Activated naive CD4-positive, alpha-beta T cell treated with anti-CD3 and anti-CD28 coated beads, Interleukin-2, amount 10 ng/mL, durations not matched to agents 7 days and 5 days (primary cell): Measurements from ENCODE around the gene PHYKPL.
"Not testable (repeated sequence)": the region's sequence is repeated elsewhere in the genome, so short reads cannot be mapped to it uniquely, and the experiment has no call there.

Experiments
- CTCF ChIA-PET: fragments of 350-600 bp; sonication (Branson Sonifier 250); formaldehyde crosslinking; loops from one replicate; lab custom pipeline; 2021; ENCODE audit warnings: antibody characterized with exemption; lab: Charles Lee
- DNase-seq: peaks from one replicate; pipeline ENCODE4 v3.0.0-alpha.2; 2020
- H3K27ac Mint-ChIP-seq: one replicate; pipeline ENCODE4 v1.8.0; 2021; ENCODE audit warnings: mild to moderate bottlenecking, moderate library complexity, mixed read lengths
- H3K27me3 Mint-ChIP-seq: one replicate; pipeline ENCODE4 v1.8.0; 2021; ENCODE audit warnings: mild to moderate bottlenecking, mixed read lengths
- H3K36me3 Mint-ChIP-seq: one replicate; pipeline ENCODE4 v1.8.0; 2021; ENCODE audit warnings: mixed read lengths
- H3K4me1 Mint-ChIP-seq: one replicate; pipeline ENCODE4 v1.8.0; 2021; ENCODE audit warnings: mixed read lengths
- H3K4me3 Mint-ChIP-seq: one replicate; pipeline ENCODE4 v1.8.0; 2021; ENCODE audit warnings: mild to moderate bottlenecking, moderate library complexity, mixed read lengths
- H3K9me3 Mint-ChIP-seq: one replicate; pipeline ENCODE4 v1.8.0; 2021; ENCODE audit warnings: mixed read lengths

The PHYKPL gene

DNA sequence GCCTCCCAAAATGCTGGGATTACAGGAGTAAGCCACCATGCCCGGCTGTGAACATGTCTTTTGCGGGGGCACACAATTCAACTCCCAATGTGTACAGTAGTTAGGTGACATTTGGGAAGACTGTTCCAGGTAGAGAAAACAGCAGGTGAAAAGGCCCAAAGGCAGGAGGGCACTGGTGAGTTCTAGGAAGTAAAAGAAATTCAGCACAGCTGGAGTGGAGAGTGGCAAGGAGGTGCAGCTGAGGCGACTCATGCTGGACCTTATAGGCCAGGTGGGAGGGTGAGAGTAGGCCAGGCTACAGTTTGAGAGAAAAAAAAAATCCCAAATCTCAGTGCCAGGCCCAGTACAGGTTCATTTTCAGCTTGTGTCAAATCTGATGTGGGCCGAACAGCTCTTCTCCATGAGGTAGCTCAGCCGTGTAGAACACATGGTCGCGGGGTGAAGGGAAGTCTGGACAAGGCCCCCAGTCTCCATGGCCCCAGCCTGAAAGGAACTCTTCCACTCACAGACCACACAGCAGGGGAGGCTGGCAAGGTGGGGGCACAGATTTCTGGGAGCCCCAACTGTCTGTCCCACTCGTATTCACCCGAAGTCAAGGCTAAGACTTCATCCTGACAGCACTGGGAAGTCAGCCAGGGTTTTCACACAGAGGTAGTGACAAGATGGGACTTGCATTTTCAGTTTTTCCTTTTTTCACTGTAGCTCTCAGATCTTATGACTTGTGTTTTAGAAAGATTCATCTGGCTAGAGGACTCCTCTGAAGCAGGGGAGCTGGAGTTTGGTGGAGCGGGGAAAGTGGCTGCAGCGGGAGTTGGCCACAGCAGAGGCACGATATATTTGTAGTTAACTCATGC lies 32.8 kb downstream of the PHYKPL start:
- CTCF ChIA-PET: no interaction called here
- Mint-ChIP-seq H3K4me3 (no peak overlapping the region), H3K4me1 (peaks cover 12% of the 10 kb centered on the region), H3K27me3 (peaks cover 28% of the 10 kb centered on the region), H3K27ac (no peak overlapping the region), H3K9me3 (no peaks in the 10 kb centered on the region), H3K36me3 (peaks cover 3% of the 10 kb centered on the region)
- DNase-seq: peak; percentile 7

DNA sequence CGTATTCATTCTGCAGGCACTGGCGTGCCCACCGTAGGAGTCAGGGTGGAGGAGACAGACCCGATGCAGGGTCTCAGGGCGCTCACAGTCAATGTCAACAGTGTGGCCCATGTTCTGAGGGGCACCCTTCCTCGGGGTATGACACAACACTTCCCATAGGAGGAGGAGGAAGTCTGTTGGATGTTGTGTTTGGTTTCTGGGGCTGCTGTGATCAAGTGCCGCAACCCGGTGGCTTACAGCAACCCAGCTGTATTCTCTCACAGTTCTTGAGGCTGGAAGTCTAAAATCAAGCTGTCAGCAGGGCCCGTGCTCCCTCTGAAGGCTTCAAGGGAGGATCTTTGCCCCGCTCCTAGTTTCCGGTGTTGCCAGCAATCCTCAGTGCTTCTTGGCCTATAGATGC lies 33.9 kb downstream of the PHYKPL start:
- DNase-seq: peak; percentile 10
- CTCF ChIA-PET: no interaction called here
- Mint-ChIP-seq H3K4me3 (no peak overlapping the region), H3K36me3 (no peaks in the 10 kb centered on the region), H3K9me3 (no peaks in the 10 kb centered on the region), H3K27ac (no peak overlapping the region), H3K27me3 (peaks cover 35% of the 10 kb centered on the region), H3K4me1 (peaks cover 19% of the 10 kb centered on the region)

DNA sequence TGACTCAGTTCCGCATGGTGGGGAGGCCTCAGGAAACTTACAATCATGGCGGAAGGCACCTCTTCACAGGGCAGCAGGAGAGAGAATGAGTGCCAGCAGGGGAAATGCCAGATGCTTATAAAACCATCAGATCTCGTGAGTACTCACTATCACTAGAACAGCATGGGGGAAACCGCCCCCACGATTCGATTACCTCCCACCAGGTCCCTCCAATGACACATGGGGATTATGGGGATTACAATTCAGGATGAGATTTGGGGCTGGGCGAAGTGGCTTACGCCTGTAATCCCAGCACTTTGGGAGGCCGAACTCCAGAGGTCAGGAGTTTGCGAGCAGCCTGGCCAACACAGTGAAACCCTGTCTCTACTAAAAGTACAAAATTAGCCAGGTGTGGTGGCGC lies 34.5 kb downstream of the PHYKPL start:
- Mint-ChIP-seq H3K4me1 (peaks cover 23% of the 10 kb centered on the region), H3K27me3 (peaks cover 41% of the 10 kb centered on the region)
- H3K36me3 Mint-ChIP-seq, H3K27ac Mint-ChIP-seq, CTCF ChIA-PET, H3K9me3 Mint-ChIP-seq, H3K4me3 Mint-ChIP-seq: not testable (repeated sequence)
- DNase-seq: peak; percentile 5

DNA sequence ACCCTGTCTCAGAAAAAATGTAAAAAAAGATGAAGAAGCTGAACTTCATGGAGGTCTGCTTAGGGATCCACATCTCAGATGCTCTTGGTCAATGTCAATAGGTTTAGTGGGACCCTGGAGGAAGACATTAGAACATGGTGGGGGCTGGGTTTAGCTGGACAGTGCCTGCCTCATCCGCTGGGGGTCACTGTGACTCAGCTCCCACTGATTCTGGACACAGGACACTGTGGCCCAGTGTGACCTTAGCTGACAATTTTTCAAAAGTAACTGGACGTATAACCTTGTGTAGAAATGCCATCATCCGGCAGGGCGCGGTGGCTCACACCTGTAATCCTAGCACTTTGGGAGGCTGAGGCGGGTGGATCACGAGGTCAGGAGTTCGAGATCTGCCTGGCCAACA lies 35.6 kb downstream of the PHYKPL start:
- CTCF ChIA-PET: no interaction called here
- H3K36me3 Mint-ChIP-seq: no peaks in the 10 kb centered on the region
- H3K27ac Mint-ChIP-seq: no peak overlapping the region

DNA sequence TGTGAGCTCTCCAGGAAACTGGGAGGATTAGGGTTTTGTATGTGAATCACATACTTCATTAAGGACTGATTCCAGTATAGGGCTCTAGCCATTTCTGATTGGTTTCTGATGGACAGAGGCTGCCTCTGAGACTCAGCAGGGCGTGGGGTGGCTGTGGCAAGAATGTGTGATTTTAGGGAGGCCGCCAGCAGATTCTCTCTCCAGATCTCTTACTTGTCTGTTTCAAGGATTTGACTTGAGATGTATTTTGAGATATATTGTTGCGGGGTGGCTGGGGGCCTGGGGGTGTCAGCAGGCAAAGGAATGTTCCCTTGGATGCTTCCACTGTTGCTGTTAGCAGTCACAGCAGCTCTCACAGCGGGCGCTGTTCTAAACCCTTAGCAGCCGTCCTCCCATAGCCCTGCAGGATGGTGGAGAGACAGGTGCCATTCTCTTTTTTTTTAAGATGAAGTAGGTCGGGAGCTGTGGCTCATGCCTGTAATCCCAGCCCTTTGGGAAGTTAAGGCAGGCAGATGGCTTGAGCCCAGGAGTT lies 36.3 kb downstream of the PHYKPL start:
- no peak overlapping the region for H3K27ac Mint-ChIP-seq
- H3K36me3 Mint-ChIP-seq: no peaks in the 10 kb centered on the region
- no peak overlapping the region for H3K4me3 Mint-ChIP-seq
- DNase-seq: peak; percentile 8
- peaks cover 55% of the 10 kb centered on the region for H3K27me3 Mint-ChIP-seq
- peaks cover 19% of the 10 kb centered on the region for H3K4me1 Mint-ChIP-seq
- CTCF ChIA-PET: no interaction called here
- no peaks in the 10 kb centered on the region for H3K9me3 Mint-ChIP-seq

More for the DNA sequence above, 35.6 kb downstream of the PHYKPL start:
- H3K4me3 Mint-ChIP-seq: no peak overlapping the region
- H3K4me1 Mint-ChIP-seq: peaks cover 21% of the 10 kb centered on the region
- DNase-seq: peak; percentile 8
- H3K9me3 Mint-ChIP-seq: no peaks in the 10 kb centered on the region
- peaks cover 52% of the 10 kb centered on the region for H3K27me3 Mint-ChIP-seq

DNA sequence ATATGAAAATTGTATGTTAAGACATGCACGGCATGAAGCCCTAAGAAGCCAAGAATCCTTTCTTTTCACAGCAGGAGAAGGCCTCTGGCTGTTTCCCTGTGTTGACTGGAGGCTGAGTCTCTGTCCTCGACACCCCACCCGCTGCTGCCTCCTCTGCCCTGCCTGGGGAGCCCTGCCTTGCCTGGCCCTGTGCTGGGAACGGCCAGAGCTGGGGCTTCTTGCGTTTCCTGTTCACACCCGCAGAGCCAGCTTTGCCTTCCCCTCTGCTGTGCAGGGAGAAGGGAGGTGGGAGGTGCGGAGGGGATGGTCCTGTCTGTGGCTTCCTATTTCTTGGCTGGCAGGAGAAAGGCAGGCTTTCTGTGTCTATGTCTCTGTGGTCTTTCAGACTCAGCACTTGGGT lies 38.6 kb downstream of the PHYKPL start:
- CTCF ChIA-PET: no interaction called here
- peaks cover 19% of the 10 kb centered on the region for H3K4me1 Mint-ChIP-seq
- no peaks in the 10 kb centered on the region for H3K36me3 Mint-ChIP-seq
- no peaks in the 10 kb centered on the region for H3K9me3 Mint-ChIP-seq
- no peak overlapping the region for H3K4me3 Mint-ChIP-seq
- no peak overlapping the region for H3K27ac Mint-ChIP-seq
- no peak for DNase-seq
- H3K27me3 Mint-ChIP-seq: peaks cover 76% of the 10 kb centered on the region

DNA sequence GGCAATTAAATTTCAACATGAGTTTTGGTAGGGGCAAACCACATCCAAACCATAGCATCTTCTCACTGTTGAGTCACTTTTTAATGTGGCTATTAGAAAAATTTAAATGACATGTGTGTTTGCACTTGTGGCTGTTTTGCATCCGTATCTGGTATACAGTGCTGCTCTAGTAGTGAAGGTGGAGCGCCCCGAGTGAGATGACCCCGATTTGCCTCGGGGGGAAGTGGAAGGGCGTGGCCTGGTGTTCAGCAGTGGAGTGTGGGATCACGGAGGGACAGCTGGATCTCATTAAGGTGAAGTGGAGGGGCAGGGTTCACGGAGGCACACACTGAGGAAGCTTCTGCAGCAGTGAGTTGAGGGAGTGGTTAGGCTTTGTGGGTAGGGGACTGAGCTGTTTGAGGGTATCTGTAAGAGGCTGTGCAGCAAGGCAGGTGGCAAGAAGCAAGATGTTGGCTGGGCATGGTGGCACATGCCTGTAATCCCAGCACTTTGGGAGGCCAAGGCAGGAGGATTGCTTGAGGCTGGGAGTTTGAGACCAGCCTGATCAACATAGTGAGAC lies 39.3 kb downstream of the PHYKPL start:
- H3K27me3 Mint-ChIP-seq: peaks cover 83% of the 10 kb centered on the region
- H3K4me1 Mint-ChIP-seq: peaks cover 19% of the 10 kb centered on the region
- CTCF ChIA-PET: no interaction called here
- no peak overlapping the region for H3K4me3 Mint-ChIP-seq
- H3K27ac Mint-ChIP-seq: no peak overlapping the region
- DNase-seq: no peak
- no peaks in the 10 kb centered on the region for H3K36me3 Mint-ChIP-seq
- H3K9me3 Mint-ChIP-seq: no peaks in the 10 kb centered on the region

DNA sequence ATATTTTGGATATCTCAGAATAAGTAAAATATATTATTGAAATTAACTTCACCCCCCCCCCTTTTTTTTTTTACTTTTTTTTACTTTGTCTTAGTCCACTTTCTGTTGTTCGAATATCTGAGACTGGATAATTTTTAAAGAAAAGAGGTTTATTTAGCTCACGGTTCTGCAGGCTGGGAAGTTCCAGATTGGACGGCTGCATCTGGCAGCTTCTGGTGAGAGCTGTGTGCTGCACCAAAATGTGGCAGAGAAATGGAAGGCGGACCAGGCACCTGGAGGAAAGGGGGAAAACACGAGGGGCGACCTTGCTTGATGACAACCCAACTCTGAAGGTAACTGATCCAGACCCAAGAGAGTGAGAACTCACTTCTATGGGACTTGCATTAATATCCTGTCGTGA lies 39.8 kb downstream of the PHYKPL start:
- no peaks in the 10 kb centered on the region for H3K36me3 Mint-ChIP-seq
- CTCF ChIA-PET: no interaction called here
- H3K4me3 Mint-ChIP-seq: no peak overlapping the region
- no peaks in the 10 kb centered on the region for H3K9me3 Mint-ChIP-seq
- no peak for DNase-seq
- peaks cover 84% of the 10 kb centered on the region for H3K27me3 Mint-ChIP-seq
- H3K27ac Mint-ChIP-seq: no peak overlapping the region
- H3K4me1 Mint-ChIP-seq: peaks cover 19% of the 10 kb centered on the region

DNA sequence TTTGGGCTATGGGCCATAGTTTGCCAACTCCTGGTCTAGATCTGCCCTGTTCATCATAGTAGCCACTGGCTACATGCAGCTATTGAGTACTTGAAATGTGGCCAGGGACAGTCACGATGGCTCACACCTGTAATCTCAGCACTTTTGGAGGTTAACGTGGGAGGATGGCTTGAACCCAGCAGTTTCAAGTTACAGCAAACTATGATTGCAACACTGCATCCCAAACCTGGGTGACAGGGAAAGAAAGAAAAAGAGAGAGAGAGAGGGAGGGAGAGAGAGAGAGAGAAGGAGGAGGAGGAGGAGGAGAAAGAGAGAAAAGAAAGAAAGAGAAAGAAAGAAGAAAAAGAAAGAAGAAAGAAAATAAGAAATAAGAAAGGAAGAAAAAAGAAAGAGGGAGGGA lies 40.4 kb downstream of the PHYKPL start:
- H3K36me3 Mint-ChIP-seq: no peaks in the 10 kb centered on the region
- no peak overlapping the region for H3K27ac Mint-ChIP-seq
- DNase-seq: no peak
- H3K4me3 Mint-ChIP-seq: no peak overlapping the region
- CTCF ChIA-PET: no interaction called here
- peaks cover 19% of the 10 kb centered on the region for H3K4me1 Mint-ChIP-seq
- H3K9me3 Mint-ChIP-seq: no peaks in the 10 kb centered on the region
- peaks cover 82% of the 10 kb centered on the region for H3K27me3 Mint-ChIP-seq

DNA sequence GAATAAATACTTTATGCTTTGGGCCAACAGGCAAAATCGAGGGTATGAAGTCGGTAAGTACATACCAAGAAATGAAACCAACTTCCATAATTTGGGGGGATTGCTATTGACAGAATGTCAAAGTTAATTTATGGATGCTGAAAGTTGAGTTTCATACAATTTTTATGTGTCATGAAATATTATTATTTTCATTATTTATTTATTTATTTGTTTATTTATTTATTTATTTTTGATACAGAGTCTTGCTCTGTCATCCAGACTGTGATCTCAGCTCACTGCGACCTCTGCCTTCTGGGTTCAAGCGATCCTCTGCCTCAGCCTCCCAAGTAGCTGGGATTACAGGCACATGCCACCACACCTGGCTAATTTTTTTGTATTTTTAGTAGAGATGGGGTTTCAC lies 40.9 kb downstream of the PHYKPL start:
- H3K27ac Mint-ChIP-seq: no peak overlapping the region
- H3K27me3 Mint-ChIP-seq: peaks cover 79% of the 10 kb centered on the region
- no peaks in the 10 kb centered on the region for H3K9me3 Mint-ChIP-seq
- DNase-seq: no peak
- H3K4me1 Mint-ChIP-seq: peaks cover 19% of the 10 kb centered on the region
- no peak overlapping the region for H3K4me3 Mint-ChIP-seq
- no peaks in the 10 kb centered on the region for H3K36me3 Mint-ChIP-seq
- CTCF ChIA-PET: no interaction called here

DNA sequence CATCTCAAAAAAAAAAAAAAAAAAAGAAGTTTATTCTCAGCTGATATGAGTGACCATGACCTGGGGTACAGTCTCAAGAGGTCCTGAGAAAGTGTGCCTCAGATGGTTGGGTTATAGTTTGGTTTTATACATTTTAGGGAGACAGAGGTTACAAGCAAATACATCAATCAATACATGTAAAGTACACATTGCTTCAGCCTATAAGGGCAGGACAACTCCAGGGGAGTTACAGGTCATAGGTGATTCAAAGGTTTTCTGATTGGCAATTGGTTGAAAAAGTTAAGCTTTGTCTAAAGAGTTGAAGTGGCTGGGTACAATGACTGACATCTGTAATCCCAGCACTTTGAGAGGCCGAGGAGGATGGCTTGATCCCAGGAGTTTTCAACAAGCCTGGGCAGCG lies 43.2 kb downstream of the PHYKPL start:
- DNase-seq: no peak
- Mint-ChIP-seq H3K9me3 (no peaks in the 10 kb centered on the region), H3K36me3 (no peaks in the 10 kb centered on the region), H3K4me1 (peaks cover 15% of the 10 kb centered on the region), H3K27me3 (peaks cover 57% of the 10 kb centered on the region), H3K4me3 (no peak overlapping the region), H3K27ac (no peak overlapping the region)
- CTCF ChIA-PET: no interaction called here

DNA sequence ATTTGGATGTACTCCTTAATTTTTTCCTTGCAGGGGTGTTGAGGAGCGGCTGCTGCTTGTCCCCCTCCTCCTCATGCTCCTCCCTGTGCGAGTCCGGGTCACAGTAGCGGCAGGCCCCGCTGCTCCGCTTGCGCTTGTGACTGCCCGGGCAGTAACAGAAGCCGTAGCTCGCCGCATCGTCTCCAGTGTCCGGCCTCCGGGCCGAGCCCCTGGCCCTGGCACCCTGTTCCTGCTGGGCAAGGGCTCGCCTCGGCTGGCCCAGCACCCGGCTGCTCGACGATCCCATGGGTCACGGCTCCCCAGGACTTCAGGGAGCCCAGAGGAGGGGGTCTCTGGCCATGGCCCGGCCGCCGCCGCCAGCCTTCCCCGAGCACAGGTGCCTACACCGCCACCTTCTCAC lies 45.6 kb downstream of the PHYKPL start, which contains the start of gene GMCL2:
TSS of gene GMCL2 (minus strand) at position 358 of the 400 bp plus-strand sequence. CDS start at position 286, 72 bp downstream.
- DNase-seq: no peak
- H3K9me3 Mint-ChIP-seq: no peaks in the 10 kb centered on the region
- H3K27ac Mint-ChIP-seq: no peak within 1 kb of the TSS
- H3K36me3 Mint-ChIP-seq: no peaks in the 10 kb centered on the region
- peaks cover 33% of the 10 kb centered on the region for H3K27me3 Mint-ChIP-seq
- CTCF ChIA-PET: no interaction called here
- H3K4me1 Mint-ChIP-seq: peaks cover 6% of the 10 kb centered on the region
- H3K4me3 Mint-ChIP-seq: no peak within 1 kb of the TSS

DNA sequence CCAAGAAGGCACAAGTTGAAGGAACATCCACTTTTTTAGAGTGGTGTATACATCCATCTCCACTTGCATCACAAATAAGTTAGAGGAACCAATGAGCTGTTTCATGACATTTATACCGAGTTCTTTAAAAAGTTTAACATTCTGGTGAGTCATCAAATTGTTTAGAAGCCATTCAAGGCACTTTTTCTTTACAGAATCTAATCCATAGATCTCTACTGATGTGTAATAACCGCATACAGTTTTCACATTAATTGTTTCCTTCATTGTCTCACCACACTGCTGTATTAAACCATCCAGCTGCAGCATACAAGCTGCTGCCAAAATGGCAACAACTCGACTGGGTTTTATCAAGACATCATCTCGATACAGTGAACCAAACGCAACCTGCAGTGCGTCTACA lies 46.2 kb downstream of the PHYKPL start:
- Mint-ChIP-seq H3K27me3 (peaks cover 30% of the 10 kb centered on the region), H3K36me3 (no peaks in the 10 kb centered on the region), H3K4me3 (no peak overlapping the region), H3K27ac (no peak overlapping the region), H3K4me1 (peaks cover 8% of the 10 kb centered on the region), H3K9me3 (no peaks in the 10 kb centered on the region)
- no peak for DNase-seq
- CTCF ChIA-PET: no interaction called here

DNA sequence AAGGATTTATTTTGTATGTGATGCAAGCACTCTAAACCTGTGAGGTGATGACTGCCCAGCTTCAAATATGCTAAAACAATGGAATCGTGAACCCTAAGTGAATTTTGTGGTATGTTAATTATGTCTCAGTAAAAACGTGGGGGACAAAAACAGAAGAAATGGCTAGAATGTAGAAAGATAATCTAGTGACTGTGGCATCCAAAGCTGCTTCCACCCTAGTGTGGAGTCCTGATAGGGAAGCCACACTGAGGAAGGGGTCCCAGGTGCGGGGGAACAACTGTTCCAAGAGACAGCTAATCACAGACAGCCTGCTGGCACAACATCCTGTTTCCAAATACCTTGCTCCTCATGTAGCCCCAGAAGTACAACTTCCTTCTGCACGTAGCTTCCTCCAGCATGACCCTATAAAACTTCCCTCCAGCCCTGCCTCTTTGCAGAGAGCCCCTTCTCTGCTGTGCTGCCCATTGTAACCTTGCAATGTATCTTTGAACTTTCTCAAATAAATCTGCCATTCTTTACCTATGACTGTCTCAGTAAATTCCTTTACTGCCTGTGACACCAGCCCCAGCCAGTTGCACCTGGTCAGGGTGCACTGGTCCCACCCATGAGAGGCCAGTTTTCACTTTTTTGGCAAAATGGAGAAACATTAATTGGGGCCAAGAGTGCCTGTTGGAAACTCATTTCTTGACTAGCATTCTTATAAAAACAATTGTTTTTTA lies 50.3 kb downstream of the PHYKPL start:
- DNase-seq: no peak
- Mint-ChIP-seq H3K27me3 (peaks cover 9% of the 10 kb centered on the region), H3K4me1 (peaks cover 8% of the 10 kb centered on the region), H3K4me3 (no peak overlapping the region), H3K36me3 (no peaks in the 10 kb centered on the region), H3K9me3 (no peaks in the 10 kb centered on the region), H3K27ac (peak overlapping the region; percentile 22)
- CTCF ChIA-PET: interaction anchor here (1.5 kb wide), 1 partner anchor 19 kb away, joined by 3 read pairs; no protein-coding TSS in a partner anchor
